Activated CD4-positive, alpha-beta T cell treated with anti-CD3 and anti-CD28 coated beads, Interleukin-2, Interleukin-6, amounts not matched to agents 100 ng/mL and 50 ng/mL, durations not matched to agents 16 hours and 8 hours (primary cell): ENCODE data around the gene PRSS27.
"Not testable (repeated sequence)": the region's sequence is repeated elsewhere in the genome, so short reads cannot be mapped to it uniquely, and the experiment has no call there.

Experiments used
- DNase-seq: peaks from one replicate; pipeline ENCODE4 v3.0.0-alpha.2; 2020

PRSS27 gene

GRCh38 chr16:2670017-2670416 is 50.0 kb downstream of the PRSS27 start:
- peak; percentile 76 for DNase-seq

GRCh38 chr16:2669587-2669986 is 50.4 kb downstream of the PRSS27 start:
- not testable (repeated sequence) for DNase-seq

- DNase-seq, result not testable (repeated sequence)
Measured at GRCh38 chr16:2666671-2667070, 53.4 kb downstream of the PRSS27 start.

- no peak for DNase-seq
Measured at GRCh38 chr16:2664574-2664982, 55.4 kb downstream of the PRSS27 start.

GRCh38 chr16:2663553-2664546 is 56.2 kb downstream of the PRSS27 start:
- peak; percentile 76 for DNase-seq
